HG03045 (cell line): ENCODE data around the gene ZNF496.
"Not testable (repeated sequence)": the region's sequence is repeated elsewhere in the genome, so short reads cannot be mapped to it uniquely, and the experiment has no call there.

Experiments used
- ATAC-seq: cut with Tn5 transposase; IDR thresholded peaks from one replicate; pipeline ENCODE4 v1.9.1; 2021; ENCODE audit warnings: mild to moderate bottlenecking, moderate library complexity; ENCODE audit not compliant: unreplicated experiment

ZNF496 gene

GRCh38 chr1:247331525-247332214, at the start of gene ZNF496:
Gene ZNF496 (minus strand): TSS chr1:247331867. CDS start chr1:247329578, 2,289 bp downstream.
- peak; percentile 68 for ATAC-seq

DNA sequence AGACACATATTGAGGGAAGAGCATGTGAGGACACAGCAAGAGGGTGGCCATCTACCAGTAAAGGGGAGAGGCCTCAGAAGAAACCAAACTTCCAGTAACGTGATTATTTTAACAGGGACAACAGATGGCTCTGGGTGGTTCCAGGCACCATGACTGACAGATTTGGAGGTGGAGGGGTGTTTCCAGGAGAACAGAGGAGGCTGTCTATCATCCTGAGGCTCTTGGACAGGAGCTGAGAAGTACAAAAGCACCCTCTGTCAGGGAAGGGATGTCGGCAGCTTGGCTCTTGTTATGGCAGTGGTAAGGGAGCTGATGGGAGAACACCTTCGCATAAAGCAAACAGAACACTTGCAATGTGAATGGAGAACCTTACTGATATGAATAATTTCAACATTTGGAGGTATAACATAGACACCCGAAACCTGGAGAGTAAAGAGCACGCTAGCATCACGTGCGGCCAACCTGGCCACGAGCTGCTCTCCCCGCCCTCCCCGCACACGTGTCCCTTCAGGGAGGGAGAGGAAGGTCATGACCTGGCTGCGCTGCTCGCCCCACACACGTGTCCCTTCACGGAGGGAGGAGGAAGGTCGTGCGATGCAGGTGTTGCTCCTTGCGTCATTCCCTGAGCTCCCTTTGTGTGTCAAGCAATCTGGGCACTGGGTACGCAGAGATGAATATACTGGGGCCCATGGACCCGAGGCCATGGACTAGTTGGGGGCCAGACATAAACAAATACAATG, 46.8 kb upstream of the ZNF496 start:
- ATAC-seq, result no peak

GRCh38 chr1:247377656-247378055, 46.0 kb upstream of the ZNF496 start:
- not testable (repeated sequence) for ATAC-seq

DNA sequence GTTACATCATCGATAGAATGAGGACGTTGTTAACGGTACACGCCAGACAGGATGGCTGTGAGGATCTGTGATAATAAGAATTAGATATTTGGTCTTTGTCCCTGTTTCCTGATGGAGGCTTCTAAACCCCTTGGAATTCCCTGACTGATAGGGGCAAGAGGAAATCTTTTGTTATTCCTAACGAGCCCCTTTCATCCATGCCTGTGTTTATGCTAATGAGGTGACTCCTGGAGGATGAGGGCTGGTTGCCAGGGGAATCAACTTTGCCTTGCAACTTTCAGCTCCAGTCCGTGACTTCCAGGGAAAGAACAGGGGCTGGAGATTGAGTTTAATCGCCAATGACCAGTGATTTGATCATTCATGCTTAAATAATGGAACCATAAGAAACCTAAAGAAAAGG, 45.0 kb upstream of the ZNF496 start:
- no peak for ATAC-seq

- no peak for ATAC-seq
These were observed 44.1 kb upstream of the ZNF496 start for GRCh38 chr1:247375747-247376146.

GRCh38 chr1:247374651-247375334, 43.1 kb upstream of the ZNF496 start:
- ATAC-seq, result not testable (repeated sequence)

DNA sequence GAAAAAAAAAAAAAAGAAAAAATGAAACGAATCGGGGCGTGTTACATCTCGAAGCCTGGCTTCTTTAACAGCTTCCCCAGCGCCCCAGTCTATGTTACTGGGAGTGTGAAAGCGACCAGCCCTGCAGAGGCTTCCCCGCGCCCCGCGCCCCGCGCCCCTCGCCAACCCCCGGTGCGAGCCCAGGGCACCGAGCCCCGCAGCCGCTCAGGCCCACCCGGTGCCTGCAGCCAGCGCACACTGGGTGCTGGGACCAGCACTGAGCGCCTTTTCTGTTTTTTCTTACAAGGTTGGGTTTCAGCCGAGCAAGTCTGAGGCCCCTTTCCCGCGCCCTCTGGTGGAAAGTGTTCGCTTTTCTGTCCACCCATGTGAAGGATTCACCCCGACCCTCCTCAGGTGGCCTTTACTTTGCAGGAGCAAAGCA, 42.1 kb upstream of the ZNF496 start:
- peak; percentile 75 for ATAC-seq

DNA sequence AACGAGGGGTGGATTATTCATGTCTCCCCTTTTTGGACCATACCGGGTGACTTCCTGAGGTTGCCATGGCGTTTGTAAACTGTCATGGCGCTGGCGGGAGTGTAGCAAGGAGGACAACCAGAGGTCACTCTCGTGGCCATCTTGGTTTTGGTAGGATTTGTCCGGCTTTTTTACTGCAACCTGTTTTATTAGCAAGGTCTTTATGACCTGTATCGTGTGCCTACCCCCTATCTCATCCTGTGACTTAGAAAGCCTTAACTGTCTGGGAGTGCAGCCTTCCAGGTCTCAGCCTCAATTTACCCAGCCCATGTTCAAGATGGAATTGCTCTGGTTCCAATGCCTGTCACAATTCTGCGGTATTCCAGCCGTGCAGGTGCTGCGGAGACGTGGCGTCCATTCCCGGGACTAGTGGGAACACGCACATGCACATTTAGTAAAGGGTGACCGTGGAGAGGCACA, 40.2 kb upstream of the ZNF496 start:
- no peak for ATAC-seq

DNA sequence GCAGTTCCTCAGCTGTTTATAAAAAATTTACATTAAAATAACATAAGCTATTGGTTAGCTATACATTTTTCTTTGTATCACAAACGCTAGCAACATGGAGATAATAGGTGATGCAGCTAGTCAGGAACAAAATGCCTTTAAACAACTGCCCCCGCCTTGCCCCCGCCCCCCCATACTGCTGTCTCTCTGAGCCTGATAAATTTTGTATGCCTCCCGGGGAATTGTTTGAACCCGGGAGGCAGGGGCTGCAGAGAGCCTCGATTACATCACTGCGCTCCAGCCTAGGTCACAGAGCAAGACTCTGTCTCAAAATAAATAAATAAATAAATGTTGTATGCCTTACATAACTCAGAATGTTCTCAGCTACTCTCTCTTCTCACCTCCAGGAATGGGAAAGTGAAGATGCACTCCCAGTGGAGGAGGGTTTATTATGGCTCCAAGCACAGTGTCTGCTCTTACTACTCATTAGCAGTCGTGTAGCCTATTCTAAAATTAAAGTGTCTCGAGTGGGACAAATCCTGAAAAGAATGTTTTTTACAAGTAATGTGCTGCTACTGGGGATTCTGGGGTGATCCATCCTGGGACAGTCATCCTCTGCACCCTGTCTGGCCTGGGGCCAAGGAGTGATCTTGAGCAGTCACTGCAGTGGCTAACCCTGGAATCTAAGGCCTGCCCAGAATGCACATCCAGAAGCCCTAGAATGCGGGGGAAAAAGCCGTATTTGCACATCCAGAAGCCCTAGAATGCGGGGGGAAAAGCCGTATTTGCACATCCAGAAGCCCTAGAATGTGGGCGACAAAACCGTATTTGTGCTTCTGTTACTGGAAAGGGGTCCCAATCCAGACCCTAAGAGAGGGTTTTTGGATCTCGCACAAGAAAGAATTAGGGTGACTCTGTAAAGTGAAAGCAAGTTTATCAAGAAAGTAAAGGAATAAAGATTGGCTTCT, 39.4 kb upstream of the ZNF496 start:
- no peak for ATAC-seq

GRCh38 chr1:247368490-247369145, 37.0 kb upstream of the ZNF496 start:
- no peak for ATAC-seq

- ATAC-seq, result no peak
These were observed 36.2 kb upstream of the ZNF496 start for GRCh38 chr1:247367786-247368422.

DNA sequence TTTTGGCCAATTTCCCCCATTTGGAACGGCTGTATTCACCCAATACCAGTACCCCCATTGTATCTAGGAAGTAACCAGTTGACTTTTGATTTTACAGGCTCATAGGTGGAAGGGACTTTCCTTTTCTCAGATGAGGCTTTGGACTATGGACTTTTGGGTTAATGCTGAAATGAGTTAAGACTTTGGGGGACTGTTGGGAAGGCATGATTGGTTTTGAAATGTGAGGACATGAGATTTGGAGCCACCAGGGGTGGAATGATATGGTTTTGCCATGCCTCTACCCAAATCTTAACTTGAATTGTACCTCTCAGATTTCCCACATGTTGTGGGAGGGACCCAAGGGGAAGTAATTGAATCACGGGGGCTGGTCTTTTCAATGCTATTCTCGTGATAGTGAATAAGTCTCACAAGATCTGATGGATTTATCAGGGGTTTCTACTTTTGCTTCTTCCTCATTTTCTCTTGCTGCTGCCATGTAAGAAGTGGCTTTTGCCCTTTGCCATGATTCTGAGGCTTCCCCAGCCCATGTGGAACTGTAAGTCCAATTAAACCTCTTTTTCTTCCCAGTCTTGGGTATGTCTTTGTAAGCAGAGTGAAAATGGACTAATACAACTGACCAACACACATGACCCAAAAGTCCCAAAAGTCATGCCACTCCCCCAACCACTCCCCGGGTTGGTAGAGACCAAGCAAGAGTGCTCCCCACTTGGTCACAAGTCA, 35.4 kb upstream of the ZNF496 start:
- ATAC-seq, result no peak

GRCh38 chr1:247366345-247366744, 34.7 kb upstream of the ZNF496 start:
- not testable (repeated sequence) for ATAC-seq

DNA sequence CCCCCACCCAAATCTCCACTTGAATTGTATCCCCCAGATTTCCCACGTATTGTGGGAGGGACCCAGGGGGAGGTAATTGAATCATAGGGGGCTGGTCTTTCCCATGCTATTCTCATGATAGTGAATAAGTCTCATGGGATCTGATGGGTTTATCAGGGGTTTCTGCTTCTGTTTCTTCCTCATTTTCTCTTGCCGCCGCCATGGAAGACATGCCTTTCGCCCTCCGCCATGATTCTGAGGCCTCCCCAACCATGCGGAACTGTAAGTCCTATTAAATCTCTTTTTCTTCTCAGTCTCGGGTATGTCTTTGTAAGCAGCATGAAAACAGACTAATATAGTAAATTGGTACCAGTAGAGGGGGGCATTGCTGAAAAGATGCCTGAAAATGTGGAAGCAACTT, 33.4 kb upstream of the ZNF496 start:
- ATAC-seq, result no peak

DNA sequence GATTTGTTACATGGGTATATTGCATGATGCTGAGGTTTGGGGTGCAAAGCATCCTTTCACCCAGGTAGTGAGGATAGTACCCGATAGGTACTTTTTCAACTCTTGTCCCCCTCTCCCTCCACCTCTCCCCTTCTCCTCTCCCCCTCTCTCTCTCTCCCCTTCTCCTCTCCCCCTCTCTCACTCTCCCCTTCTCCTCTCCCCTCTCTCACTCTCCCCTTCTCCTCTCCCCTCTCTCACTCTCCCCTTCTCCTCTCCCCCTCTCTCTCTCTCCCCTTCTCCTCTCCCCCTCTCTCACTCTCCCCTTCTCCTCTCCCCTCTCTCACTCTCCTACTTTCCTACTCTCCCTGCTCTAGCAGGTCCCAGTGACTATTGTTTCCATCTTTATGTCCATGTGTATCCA, 31.3 kb upstream of the ZNF496 start:
- ATAC-seq, result not testable (repeated sequence)

DNA sequence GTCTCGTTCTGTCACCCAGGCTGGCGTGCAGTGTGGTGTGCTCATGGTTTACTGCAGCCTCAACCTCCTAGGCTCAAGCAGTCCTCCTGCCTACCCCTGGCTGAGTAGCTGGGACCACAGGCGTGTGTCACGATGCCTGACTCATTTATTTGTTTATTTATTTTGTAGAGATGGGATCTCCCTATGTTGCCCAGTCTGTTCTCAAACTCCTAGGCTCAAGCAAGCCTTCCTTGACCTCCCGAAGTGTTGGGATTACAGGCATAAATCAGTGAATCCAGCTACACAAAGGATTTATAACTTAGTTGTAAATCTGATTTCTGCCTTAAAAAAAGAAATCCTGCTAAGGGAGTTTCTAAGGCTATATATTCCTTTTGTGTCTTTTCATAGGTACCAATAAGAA, 30.5 kb upstream of the ZNF496 start:
- ATAC-seq, result no peak

DNA sequence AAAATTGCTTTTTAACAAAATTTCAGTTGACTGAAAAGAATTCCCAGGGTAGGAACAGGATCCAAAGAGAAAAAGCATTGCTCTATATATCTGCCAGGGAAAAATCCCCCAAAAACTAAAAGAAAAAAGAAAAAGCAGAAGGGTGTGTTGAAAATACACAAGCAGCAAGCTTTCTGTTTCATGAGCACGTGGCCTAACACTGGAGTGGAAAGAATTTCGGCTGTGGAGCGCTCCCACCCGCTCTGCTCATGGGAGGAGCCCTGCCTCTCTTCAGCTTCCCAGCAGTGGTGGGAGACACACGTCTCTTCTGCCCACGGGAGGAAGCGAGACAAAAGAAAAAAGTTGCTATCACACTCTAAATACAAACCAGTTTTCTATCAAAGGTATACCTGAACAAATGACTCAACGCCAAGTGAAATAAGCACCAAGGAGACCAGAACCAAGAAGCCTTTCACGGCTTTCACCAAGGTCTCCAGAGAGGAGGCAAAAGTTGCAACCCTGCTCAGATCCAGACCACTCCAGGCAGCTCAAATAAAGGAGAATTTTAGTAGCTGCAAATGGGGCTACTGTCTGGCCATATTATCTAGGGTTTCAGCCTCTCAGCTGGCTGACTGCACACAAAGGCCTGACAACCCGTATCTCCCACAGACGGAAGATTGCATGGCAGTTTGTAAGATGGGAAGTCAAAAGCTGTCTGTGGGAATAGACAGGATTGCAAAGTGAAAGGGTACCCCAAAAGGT, 29.5 kb upstream of the ZNF496 start:
- ATAC-seq, result no peak
